ENCODE results near the gene UBD.

The UBD gene

DNA sequence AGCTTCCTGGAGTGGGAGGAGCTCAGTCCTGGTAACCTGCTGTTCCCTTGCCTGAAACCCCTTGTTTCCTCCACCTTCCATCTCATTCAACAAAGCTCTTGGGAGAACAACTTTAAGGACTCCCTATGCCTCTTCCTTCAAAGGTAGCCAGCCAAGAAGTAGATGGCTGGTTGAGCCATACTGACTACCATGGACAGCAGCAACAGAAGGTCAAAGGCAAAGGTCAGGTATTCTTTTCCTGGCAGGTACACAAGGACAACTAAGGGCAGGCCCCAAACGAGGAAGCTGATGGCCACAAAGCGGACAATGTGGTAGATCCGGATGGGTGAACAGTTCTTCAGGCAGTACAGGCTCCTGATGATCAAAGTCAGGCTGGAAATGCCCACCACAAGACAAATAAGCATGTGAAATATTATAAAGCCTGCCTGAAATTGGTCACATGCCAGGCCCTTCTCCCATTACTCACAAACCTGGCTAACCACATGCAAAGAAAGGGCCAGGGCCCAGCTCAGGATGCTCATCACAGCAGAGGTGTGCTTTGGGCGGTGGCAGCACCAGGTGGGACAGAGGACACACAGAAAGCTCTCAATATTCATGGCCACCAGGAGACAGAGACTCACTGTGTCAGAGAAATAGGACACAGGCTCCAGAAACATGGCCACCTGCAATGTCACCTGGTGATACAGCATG, 21.7 kb downstream of the UBD start:
- Histone ChIP-seq H3K4me3 (ENCODE audit: insufficient read depth, low read depth, low read length, poor library complexity, severe bottlenecking) (no peak overlapping the region), H3K27me3 (replicated peaks; ENCODE audit: control insufficient read depth, insufficient read depth, low read length, poor library complexity, severe bottlenecking) (no peaks in the 10 kb centered on the region), H3K4me1 (ENCODE audit: control insufficient read depth, insufficient read depth, low read length, poor library complexity, severe bottlenecking) (no peaks in the 10 kb centered on the region), H3K36me3 (ENCODE audit: control insufficient read depth, insufficient read depth, low read length) (no peaks in the 10 kb centered on the region), H3K9me3 (ENCODE audit: control insufficient read depth, low read length) (no peaks in the 10 kb centered on the region), H3K27ac (ENCODE audit: insufficient read depth, low read length, poor library complexity, severe bottlenecking) (no peak overlapping the region)
- DNase-seq, result no peak

DNA sequence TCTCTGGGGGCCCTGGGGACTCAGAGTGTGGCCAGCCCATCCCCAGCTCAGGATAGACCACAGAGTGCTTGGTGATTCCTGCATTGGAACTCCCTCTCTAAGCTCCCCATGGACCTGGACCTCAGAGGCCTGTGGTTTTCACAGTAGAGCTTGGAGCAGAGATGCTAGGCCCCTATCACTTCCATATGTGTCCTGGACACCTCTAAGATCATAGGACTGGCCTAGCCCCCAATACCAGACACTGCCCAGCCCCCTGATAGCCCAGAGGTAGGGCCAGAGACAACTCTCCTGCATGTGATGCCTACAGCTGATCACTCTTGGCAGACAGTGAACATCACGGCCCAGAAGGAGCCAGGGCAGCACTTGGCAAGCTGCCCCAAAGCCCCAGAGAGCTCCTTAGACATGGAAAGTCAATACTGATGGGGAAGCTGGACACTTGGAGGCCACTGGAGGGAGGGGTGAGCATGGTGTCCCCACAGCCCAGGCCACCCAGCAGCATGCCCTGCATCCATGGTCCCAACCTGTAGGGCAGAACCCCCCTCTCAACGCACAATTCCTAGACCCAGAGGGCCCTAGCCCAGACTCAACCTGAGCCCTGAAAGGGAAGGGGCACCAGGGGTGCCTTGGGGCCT, 27.1 kb downstream of the UBD start:
- no peaks in the 10 kb centered on the region for H3K9me3 ChIP-seq (ENCODE audit: control insufficient read depth, low read length)
- H3K36me3 ChIP-seq (ENCODE audit: control insufficient read depth, insufficient read depth, low read length), result no peaks in the 10 kb centered on the region
- H3K4me3 ChIP-seq (ENCODE audit: insufficient read depth, low read depth, low read length, poor library complexity, severe bottlenecking), result no peak overlapping the region
- no peak for DNase-seq
- no peaks in the 10 kb centered on the region for H3K27me3 ChIP-seq (replicated peaks; ENCODE audit: control insufficient read depth, insufficient read depth, low read length, poor library complexity, severe bottlenecking)
- no peaks in the 10 kb centered on the region for H3K4me1 ChIP-seq (ENCODE audit: control insufficient read depth, insufficient read depth, low read length, poor library complexity, severe bottlenecking)
- H3K27ac ChIP-seq (ENCODE audit: insufficient read depth, low read length, poor library complexity, severe bottlenecking), result no peak overlapping the region

DNA sequence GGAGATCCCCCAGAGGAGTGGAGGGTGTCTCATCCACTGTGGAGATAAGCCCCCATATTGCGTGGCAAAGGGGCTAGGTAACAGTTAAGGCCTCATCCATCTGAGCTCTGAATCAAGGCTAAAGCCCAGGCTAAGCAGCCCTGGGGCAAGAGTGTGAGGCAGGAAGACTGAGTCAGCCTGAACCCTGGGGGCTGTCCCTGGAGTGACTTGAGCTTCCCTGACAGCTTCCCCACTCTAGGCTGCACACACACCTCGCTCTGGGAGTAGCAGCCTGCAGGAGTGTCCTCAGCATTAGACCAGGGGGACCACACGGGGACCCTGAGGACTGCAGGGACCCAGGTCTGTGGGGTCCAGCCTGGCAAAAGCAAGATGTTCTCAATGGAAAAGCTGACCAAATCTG, 27.9 kb downstream of the UBD start:
- no peak for DNase-seq
- Histone ChIP-seq H3K4me3 (ENCODE audit: insufficient read depth, low read depth, low read length, poor library complexity, severe bottlenecking) (no peak overlapping the region), H3K27ac (ENCODE audit: insufficient read depth, low read length, poor library complexity, severe bottlenecking) (no peak overlapping the region), H3K27me3 (replicated peaks; ENCODE audit: control insufficient read depth, insufficient read depth, low read length, poor library complexity, severe bottlenecking) (no peaks in the 10 kb centered on the region), H3K4me1 (ENCODE audit: control insufficient read depth, insufficient read depth, low read length, poor library complexity, severe bottlenecking) (no peaks in the 10 kb centered on the region), H3K9me3 (ENCODE audit: control insufficient read depth, low read length) (no peaks in the 10 kb centered on the region), H3K36me3 (ENCODE audit: control insufficient read depth, insufficient read depth, low read length) (no peaks in the 10 kb centered on the region)

DNA sequence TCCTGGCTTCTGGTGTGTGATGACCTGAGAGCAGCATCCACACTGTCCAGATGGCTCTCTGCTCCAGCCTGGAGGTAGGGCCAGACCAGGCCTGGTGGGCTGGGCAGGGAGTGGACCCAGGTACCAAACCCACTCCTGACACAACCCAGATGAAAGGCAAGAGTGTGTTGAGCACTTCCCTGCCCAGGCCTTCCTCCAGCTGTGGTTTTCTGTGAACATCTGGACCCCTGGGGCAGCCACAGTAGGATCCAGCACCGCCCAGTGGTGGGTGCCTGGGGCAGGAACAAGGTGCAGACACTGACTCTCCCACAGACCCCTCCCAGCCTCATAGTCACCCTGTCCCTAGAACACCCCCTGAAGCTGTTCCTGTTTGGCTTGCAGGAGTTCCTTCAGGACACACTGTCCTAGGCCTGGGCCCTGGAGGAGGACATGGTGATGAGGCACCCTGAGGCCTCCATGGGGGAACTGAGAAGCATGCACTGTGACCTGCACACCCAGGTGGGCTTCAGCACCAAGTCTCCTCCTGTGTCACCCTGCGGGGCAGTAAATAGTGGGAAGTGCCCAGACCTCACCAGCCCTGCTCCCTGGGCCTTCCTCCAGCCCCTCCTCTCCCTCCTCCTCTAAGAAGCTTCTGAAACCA, 28.7 kb downstream of the UBD start:
- H3K9me3 ChIP-seq (ENCODE audit: control insufficient read depth, low read length), result no peaks in the 10 kb centered on the region
- H3K27ac ChIP-seq (ENCODE audit: insufficient read depth, low read length, poor library complexity, severe bottlenecking), result no peak overlapping the region
- no peak overlapping the region for H3K4me3 ChIP-seq (ENCODE audit: insufficient read depth, low read depth, low read length, poor library complexity, severe bottlenecking)
- DNase-seq, result no peak
- H3K27me3 ChIP-seq (replicated peaks; ENCODE audit: control insufficient read depth, insufficient read depth, low read length, poor library complexity, severe bottlenecking), result no peaks in the 10 kb centered on the region
- H3K36me3 ChIP-seq (ENCODE audit: control insufficient read depth, insufficient read depth, low read length), result no peaks in the 10 kb centered on the region
- H3K4me1 ChIP-seq (ENCODE audit: control insufficient read depth, insufficient read depth, low read length, poor library complexity, severe bottlenecking), result no peaks in the 10 kb centered on the region

DNA sequence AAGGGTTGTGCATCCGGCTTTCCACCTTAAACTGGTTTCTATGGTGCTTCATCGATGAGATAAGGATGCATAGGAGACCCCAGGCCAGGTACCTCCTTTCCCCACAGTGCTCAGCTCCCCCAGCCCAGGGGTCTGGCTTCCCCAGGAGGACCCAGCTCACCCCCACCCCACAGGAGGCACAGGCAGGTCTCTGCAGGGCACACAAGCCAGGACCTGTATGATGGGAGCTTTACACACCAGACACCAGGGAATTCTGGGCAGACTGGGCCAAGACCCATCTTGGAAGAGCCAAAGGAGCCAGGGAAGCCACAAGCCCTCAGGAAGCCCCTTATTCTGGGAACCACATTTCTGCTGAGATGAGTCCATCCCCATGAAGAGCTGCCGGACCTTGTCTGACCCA, 29.6 kb downstream of the UBD start:
- Histone ChIP-seq H3K9me3 (ENCODE audit: control insufficient read depth, low read length) (no peaks in the 10 kb centered on the region), H3K36me3 (ENCODE audit: control insufficient read depth, insufficient read depth, low read length) (no peaks in the 10 kb centered on the region), H3K4me1 (ENCODE audit: control insufficient read depth, insufficient read depth, low read length, poor library complexity, severe bottlenecking) (no peaks in the 10 kb centered on the region), H3K27ac (ENCODE audit: insufficient read depth, low read length, poor library complexity, severe bottlenecking) (no peak overlapping the region), H3K4me3 (ENCODE audit: insufficient read depth, low read depth, low read length, poor library complexity, severe bottlenecking) (no peak overlapping the region), H3K27me3 (replicated peaks; ENCODE audit: control insufficient read depth, insufficient read depth, low read length, poor library complexity, severe bottlenecking) (no peaks in the 10 kb centered on the region)
- no peak for DNase-seq

DNA sequence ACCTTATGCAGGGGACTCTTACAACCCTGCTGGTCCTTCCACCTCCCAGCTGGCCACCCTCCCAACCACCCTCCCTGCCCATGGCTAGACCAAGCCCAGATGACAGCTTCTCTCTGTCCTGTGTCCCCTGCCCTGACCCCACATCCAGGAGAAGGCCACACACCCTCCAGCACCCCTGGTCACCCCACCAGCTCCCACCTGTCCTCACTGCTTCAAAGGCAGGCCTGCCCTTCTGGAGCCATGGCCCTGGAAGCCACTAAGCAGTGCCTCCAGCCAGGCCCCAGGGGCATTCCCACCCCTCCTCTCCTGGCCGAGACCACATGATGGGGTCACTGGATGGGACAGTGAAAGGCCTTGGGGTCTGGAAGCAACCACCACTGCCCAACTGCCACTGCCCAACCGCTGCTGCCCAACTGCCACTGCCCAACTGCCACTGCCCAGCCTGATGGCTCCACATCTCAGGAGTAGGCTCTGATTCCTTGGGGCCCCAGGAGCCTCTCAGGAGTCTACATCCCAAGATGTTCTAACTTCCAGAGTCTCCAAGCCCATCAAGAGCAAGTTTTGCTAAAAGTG, 30.5 kb downstream of the UBD start:
- Histone ChIP-seq H3K4me3 (ENCODE audit: insufficient read depth, low read depth, low read length, poor library complexity, severe bottlenecking) (no peak overlapping the region), H3K36me3 (ENCODE audit: control insufficient read depth, insufficient read depth, low read length) (no peaks in the 10 kb centered on the region), H3K27ac (ENCODE audit: insufficient read depth, low read length, poor library complexity, severe bottlenecking) (no peak overlapping the region), H3K4me1 (ENCODE audit: control insufficient read depth, insufficient read depth, low read length, poor library complexity, severe bottlenecking) (no peaks in the 10 kb centered on the region), H3K9me3 (ENCODE audit: control insufficient read depth, low read length) (no peaks in the 10 kb centered on the region), H3K27me3 (replicated peaks; ENCODE audit: control insufficient read depth, insufficient read depth, low read length, poor library complexity, severe bottlenecking) (no peaks in the 10 kb centered on the region)
- DNase-seq, result no peak

DNA sequence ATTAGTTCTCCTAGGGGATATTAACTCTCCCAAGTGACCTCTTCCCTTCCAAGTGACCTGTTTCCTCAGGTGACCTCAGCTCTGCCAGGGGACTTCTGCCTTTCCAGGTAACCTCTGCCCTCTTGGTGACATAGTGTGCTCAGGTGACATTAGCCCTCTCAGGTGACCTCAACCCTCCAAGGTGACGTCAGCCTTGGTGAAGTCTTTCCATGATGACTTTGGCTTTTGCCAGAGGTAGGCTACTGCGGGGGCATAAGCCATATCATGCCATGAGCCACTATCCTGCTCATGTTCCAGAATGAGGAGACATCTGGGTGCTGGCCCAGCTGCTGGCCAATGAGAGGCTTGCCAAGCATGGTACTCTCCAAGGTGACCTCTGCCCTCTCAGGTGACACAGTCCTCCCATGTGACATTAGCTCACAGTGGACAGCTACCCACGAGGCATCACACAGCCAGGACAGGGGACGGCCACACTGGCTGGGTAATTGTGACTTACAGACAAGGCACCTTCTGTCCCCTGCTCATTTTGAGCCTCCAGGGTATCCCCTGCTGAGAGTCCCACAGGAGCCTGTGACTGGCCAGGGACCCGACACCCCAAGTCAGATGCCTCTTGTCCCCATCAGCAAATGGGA, 31.1 kb downstream of the UBD start:
- Histone ChIP-seq H3K27me3 (replicated peaks; ENCODE audit: control insufficient read depth, insufficient read depth, low read length, poor library complexity, severe bottlenecking) (no peaks in the 10 kb centered on the region), H3K4me1 (ENCODE audit: control insufficient read depth, insufficient read depth, low read length, poor library complexity, severe bottlenecking) (no peaks in the 10 kb centered on the region), H3K4me3 (ENCODE audit: insufficient read depth, low read depth, low read length, poor library complexity, severe bottlenecking) (no peak overlapping the region), H3K9me3 (ENCODE audit: control insufficient read depth, low read length) (no peaks in the 10 kb centered on the region), H3K36me3 (ENCODE audit: control insufficient read depth, insufficient read depth, low read length) (no peaks in the 10 kb centered on the region), H3K27ac (ENCODE audit: insufficient read depth, low read length, poor library complexity, severe bottlenecking) (no peak overlapping the region)
- DNase-seq, result no peak

DNA sequence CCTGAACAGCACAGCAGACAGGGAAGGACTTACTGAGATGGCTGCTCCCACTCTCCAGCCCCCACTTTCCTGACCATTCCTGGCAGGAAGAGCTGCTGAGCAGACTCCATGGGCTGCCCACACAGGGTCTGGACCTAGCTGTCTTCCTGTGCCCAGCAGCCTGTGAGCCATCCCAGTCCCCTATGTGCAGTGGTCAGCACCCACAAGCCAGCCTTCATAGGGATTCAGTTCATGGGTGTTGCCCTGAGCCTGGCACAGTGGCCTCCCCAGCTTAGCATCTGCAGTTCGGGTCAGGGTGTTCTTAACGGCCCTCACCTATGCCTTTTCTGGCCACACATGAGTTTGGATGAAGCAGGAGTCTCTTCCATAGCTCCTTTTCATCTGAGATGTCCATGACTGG, 32.0 kb downstream of the UBD start:
- Histone ChIP-seq H3K36me3 (ENCODE audit: control insufficient read depth, insufficient read depth, low read length) (no peaks in the 10 kb centered on the region), H3K4me3 (ENCODE audit: insufficient read depth, low read depth, low read length, poor library complexity, severe bottlenecking) (no peak overlapping the region)

DNA sequence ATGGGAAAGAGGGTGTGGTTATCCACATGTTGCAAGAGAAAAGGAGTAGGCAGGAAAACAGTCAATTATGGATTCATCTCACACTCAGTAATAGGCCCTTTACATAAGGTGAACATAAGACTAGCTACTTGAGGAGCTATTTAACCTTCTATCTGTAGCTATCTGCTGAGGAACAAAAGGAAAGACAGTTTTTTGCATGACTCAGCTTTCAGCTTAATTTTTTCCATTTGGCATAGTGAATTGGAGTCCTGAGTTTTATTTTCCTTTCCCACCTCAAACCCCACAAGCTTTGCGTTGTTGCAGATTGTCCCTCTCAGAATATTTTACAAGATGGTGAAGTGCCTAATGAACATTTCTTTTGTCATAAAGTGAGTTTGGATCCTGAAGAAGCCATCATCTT, 32.4 kb downstream of the UBD start:
- no peaks in the 10 kb centered on the region for H3K36me3 ChIP-seq (ENCODE audit: control insufficient read depth, insufficient read depth, low read length)

More for the DNA sequence above, 32.0 kb downstream of the UBD start:
- H3K9me3 ChIP-seq (ENCODE audit: control insufficient read depth, low read length), result no peaks in the 10 kb centered on the region
- H3K27ac ChIP-seq (ENCODE audit: insufficient read depth, low read length, poor library complexity, severe bottlenecking), result no peak overlapping the region
- DNase-seq, result no peak
- no peaks in the 10 kb centered on the region for H3K27me3 ChIP-seq (replicated peaks; ENCODE audit: control insufficient read depth, insufficient read depth, low read length, poor library complexity, severe bottlenecking)
- no peaks in the 10 kb centered on the region for H3K4me1 ChIP-seq (ENCODE audit: control insufficient read depth, insufficient read depth, low read length, poor library complexity, severe bottlenecking)

DNA sequence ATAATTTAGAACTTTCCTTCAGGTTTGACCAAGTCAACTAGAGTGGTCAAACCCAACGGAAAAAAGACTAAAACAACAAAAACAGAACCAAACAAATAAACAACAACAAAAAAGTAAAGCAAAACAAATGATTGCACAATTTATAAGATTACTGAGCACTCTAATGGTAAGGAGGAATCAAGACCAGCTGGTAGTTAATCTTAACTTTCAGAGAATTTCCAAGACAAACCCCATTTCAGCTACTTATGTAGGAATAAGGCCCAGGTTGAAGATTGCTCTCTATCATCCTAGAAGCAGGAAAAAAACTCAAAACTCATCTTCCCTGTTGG, 34.3 kb downstream of the UBD start:
- no peaks in the 10 kb centered on the region for H3K4me1 ChIP-seq (ENCODE audit: control insufficient read depth, insufficient read depth, low read length, poor library complexity, severe bottlenecking)
- no peaks in the 10 kb centered on the region for H3K9me3 ChIP-seq (ENCODE audit: control insufficient read depth, low read length)
- no peaks in the 10 kb centered on the region for H3K36me3 ChIP-seq (ENCODE audit: control insufficient read depth, insufficient read depth, low read length)
- no peak overlapping the region for H3K4me3 ChIP-seq (ENCODE audit: insufficient read depth, low read depth, low read length, poor library complexity, severe bottlenecking)
- no peak for DNase-seq
- H3K27me3 ChIP-seq (replicated peaks; ENCODE audit: control insufficient read depth, insufficient read depth, low read length, poor library complexity, severe bottlenecking), result no peaks in the 10 kb centered on the region
- no peak overlapping the region for H3K27ac ChIP-seq (ENCODE audit: insufficient read depth, low read length, poor library complexity, severe bottlenecking)

More for the DNA sequence above, 32.4 kb downstream of the UBD start:
- Histone ChIP-seq H3K27me3 (replicated peaks; ENCODE audit: control insufficient read depth, insufficient read depth, low read length, poor library complexity, severe bottlenecking) (no peaks in the 10 kb centered on the region), H3K4me1 (ENCODE audit: control insufficient read depth, insufficient read depth, low read length, poor library complexity, severe bottlenecking) (no peaks in the 10 kb centered on the region), H3K27ac (ENCODE audit: insufficient read depth, low read length, poor library complexity, severe bottlenecking) (no peak overlapping the region), H3K9me3 (ENCODE audit: control insufficient read depth, low read length) (no peaks in the 10 kb centered on the region), H3K4me3 (ENCODE audit: insufficient read depth, low read depth, low read length, poor library complexity, severe bottlenecking) (no peak overlapping the region)
- no peak for DNase-seq

Measured in effector memory CD4-positive, alpha-beta T cell (primary cell).